Measurements from ENCODE around the gene REEP2.

GRCh38 chr5:138389332-138389731 is 49.5 kb upstream of the REEP2 start:
- TF ChIP-seq CTCF (IDR thresholded peaks at IDR 0.05) = no peak
- no peak for TF ChIP-seq POLR2A (IDR thresholded peaks at IDR 0.05)

All from heart left ventricle (tissue), 13 donors.